Endothelial cell of umbilical vein (primary cell): Measurements from ENCODE around the gene SH3BGRL. TPM values are rescaled to one million over a fixed set of nuclear protein-coding genes. Genes with fewer than 3 reads are reported as not detected.

Source experiments
- BruUV-seq: library from RNA; stranded (reverse); fragments of 400-500 nt; replicated peaks from 2 replicates; lab custom pipeline; 2021; lab: Mats Ljungman, UMichigan
- CTCF ChIA-PET: fragments of 300-600, 350-600 bp; sonication (Branson Sonifier 250); formaldehyde crosslinking; loops from one replicate; lab custom pipeline; 2021; ENCODE audit warnings: antibody characterized with exemption, inconsistent platforms; lab: Charles Lee
- POLR2A ChIA-PET: fragments of 300-600, 350-600 bp; sonication (Branson Sonifier 250); formaldehyde crosslinking; loops from one replicate; lab custom pipeline; 2021; ENCODE audit warnings: antibody characterized with exemption, inconsistent platforms; lab: Charles Lee
- DNase-seq: peaks from one replicate; pipeline ENCODE4 v3.0.0-alpha.2; 2011; ENCODE audit warnings: low read depth, low spot score
- FAIRE-seq: peaks from 2 replicates; lab custom pipeline; 2011; peaks lifted over from hg19 to GRCh38; lab: Jason Lieb, UNC
- H2AFZ ChIP-seq: 2 replicates; pipeline ENCODE4 v1.6.0; 2012; ENCODE audit warnings: low read depth, low read length, control low read depth, inconsistent platforms
- H3K27ac ChIP-seq: 2 replicates; pipeline ENCODE4 v1.5.1; 2011; ENCODE audit warnings: low read depth, mild to moderate bottlenecking, control low read depth, low read length, moderate library complexity; ENCODE audit not compliant: insufficient read depth
- H3K27me3 ChIP-seq, 2 experiments: 2 replicates each; pipeline versions ENCODE4 v1.6.0 to v1.6.1; 2011; ENCODE audit warnings: low read length in 2 of 2, mixed read lengths in 1 of 2; ENCODE audit not compliant: control insufficient read depth in 2 of 2, insufficient read depth in 2 of 2
- H3K36me3 ChIP-seq, 2 experiments: 2 replicates in 1 of 2; 3 replicates in 1 of 2; pipeline ENCODE4 v1.5.1; 2011; ENCODE audit warnings: low read length in 2 of 2, mild to moderate bottlenecking in 1 of 2, moderate library complexity in 1 of 2; ENCODE audit not compliant: control insufficient read depth in 2 of 2, insufficient read depth in 2 of 2; ENCODE audit errors: extremely low read depth in 1 of 2
- H3K4me1 ChIP-seq: 3 replicates; pipeline ENCODE4 v1.5.1; 2011; ENCODE audit warnings: mild to moderate bottlenecking, low read length; ENCODE audit not compliant: control insufficient read depth, insufficient read depth; ENCODE audit errors: extremely low read depth
- H3K4me2 ChIP-seq: 2 replicates; pipeline ENCODE4 v1.6.1; 2011; ENCODE audit warnings: low read length, control low read depth, mixed read lengths; ENCODE audit not compliant: insufficient read depth
- H3K4me3 ChIP-seq, 3 experiments: fragments of 200-600 bp in 1 of 3; sonication (generic), shearing (Covaris generic) in 1 of 3; replicated peaks in 1 of 3; 2 replicates each; pipeline ENCODE4 v1.5.1; 2011 to 2016; ENCODE audit warnings: control low read depth in 3 of 3, low read length in 3 of 3, mild to moderate bottlenecking in 2 of 3, inconsistent platforms in 1 of 3, low read depth in 1 of 3, moderate library complexity in 1 of 3; ENCODE audit not compliant: insufficient read depth in 1 of 3
- H3K79me2 ChIP-seq: 2 replicates; pipeline ENCODE4 v1.6.0; 2012; ENCODE audit warnings: low read length, inconsistent platforms; ENCODE audit not compliant: control insufficient read depth, insufficient read depth
- H3K9ac ChIP-seq: replicated peaks from 2 replicates; pipeline ENCODE3; 2011; ENCODE audit warnings: low read length, control low read depth; ENCODE audit not compliant: insufficient read depth; ENCODE audit errors: extremely low read depth
- H3K9me1 ChIP-seq: replicated peaks from 3 replicates; pipeline ENCODE4 v1.6.0; 2011; ENCODE audit warnings: mild to moderate bottlenecking, low read length; ENCODE audit not compliant: control insufficient read depth, insufficient read depth; ENCODE audit errors: extremely low read depth
- H3K9me3 ChIP-seq: replicated peaks from 2 replicates; pipeline ENCODE4 v1.5.1; 2012; ENCODE audit warnings: low read length, inconsistent platforms; ENCODE audit not compliant: control insufficient read depth, insufficient read depth
- H4K20me1 ChIP-seq: replicated peaks from 2 replicates; pipeline ENCODE3; 2011; ENCODE audit warnings: mild to moderate bottlenecking, low read length; ENCODE audit not compliant: control insufficient read depth, insufficient read depth; ENCODE audit errors: extremely low read depth
- EZH2 ChIP-seq: IDR thresholded peaks from 2 replicates; pipeline ENCODE4 v1.6.1; 2012; ENCODE audit warnings: borderline replicate concordance, low read depth, mild to moderate bottlenecking, moderate library complexity, low read length, inconsistent platforms; ENCODE audit not compliant: severe bottlenecking
- FOS ChIP-seq: IDR thresholded peaks from 2 replicates; pipeline ENCODE4 v1.6.1; 2011; ENCODE audit warnings: mild to moderate bottlenecking, low read length, moderate library complexity, borderline replicate concordance; ENCODE audit not compliant: insufficient read depth
- GATA2 ChIP-seq: IDR thresholded peaks from 2 replicates; pipeline ENCODE4 v1.7.0; 2011; ENCODE audit warnings: low read depth, mild to moderate bottlenecking, moderate library complexity, mixed read lengths, low read length; ENCODE audit not compliant: insufficient read length, insufficient read depth
- JUN ChIP-seq: IDR thresholded peaks from 2 replicates; pipeline ENCODE4 v1.6.1; 2011; ENCODE audit warnings: borderline replicate concordance, low read depth; ENCODE audit not compliant: insufficient read length, insufficient read depth
- MAX ChIP-seq: IDR thresholded peaks from 2 replicates; pipeline ENCODE4 v1.6.1; 2011; ENCODE audit not compliant: insufficient read depth, insufficient read length
- MYC ChIP-seq: IDR thresholded peaks from one replicate; pipeline ENCODE4 v1.6.1; 2011; ENCODE audit warnings: mild to moderate bottlenecking, low read depth, low read length
- POLR2A ChIP-seq: IDR thresholded peaks from 2 replicates; pipeline ENCODE4 v1.6.1; 2012; ENCODE audit warnings: low read depth, mild to moderate bottlenecking, control low read depth, low read length
- POLR2AphosphoS5 ChIP-seq: IDR thresholded peaks from 2 replicates; pipeline ENCODE4 v1.6.1; 2012; ENCODE audit warnings: low read depth, mild to moderate bottlenecking, control low read depth, low read length, moderate library complexity; ENCODE audit not compliant: insufficient read depth
- dilution Hi-C: fragments of 300-500 bp; cut with MboI; formaldehyde crosslinking; loops from one replicate; pipeline ENCODE4 v1.15.0; 2019; ENCODE audit warnings: low sequenced_read_pairs; ENCODE audit not compliant: extremely low pct_ligation_motif_present
- intact Hi-C: fragments of 100-400 bp; cut with micrococcal nuclease; formaldehyde crosslinking; loops from one replicate; pipeline ENCODE4 v1.10.0; 2022
- polyA plus RNA-seq, 4 experiments: library from polyadenylated mRNA; depleted of rRNA in 3 of 4; stranded (reverse) in 3 of 4; unstranded in 1 of 4; fragments of >200 nt; gene quantifications; 2 replicates each; pipeline versions ENCODE4 v1.2.1 to v1.2.3, GENCODE V29; 2011 to 2012; ENCODE audit warnings: missing spikeins in 1 of 4
- total RNA-seq: library from RNA; stranded (reverse); gene quantifications from 2 replicates; pipeline ENCODE4 v1.2.3, GENCODE V29; 2021
- TF ChIP-seq, protein P1 (sequence below), 2 donors: IDR thresholded peaks; 1 replicate in 1 of 2; 2 replicates in 1 of 2; pipeline ENCODE4 v1.5.1; 2011; ENCODE audit warnings: low read length in 2 of 2, mild to moderate bottlenecking in 2 of 2, moderate library complexity in 2 of 2, control low read depth in 1 of 2, inconsistent platforms in 1 of 2, low read depth in 1 of 2; ENCODE audit not compliant: insufficient read depth in 1 of 2; ENCODE audit errors: extremely low read depth in 1 of 2

SH3BGRL gene
- total and polyA plus RNA-seq, 2 donors (not counting 3 experiments of a cell fraction or from before 2014, with no cell fraction given) = 45.6 to 65.7 TPM

DNA sequence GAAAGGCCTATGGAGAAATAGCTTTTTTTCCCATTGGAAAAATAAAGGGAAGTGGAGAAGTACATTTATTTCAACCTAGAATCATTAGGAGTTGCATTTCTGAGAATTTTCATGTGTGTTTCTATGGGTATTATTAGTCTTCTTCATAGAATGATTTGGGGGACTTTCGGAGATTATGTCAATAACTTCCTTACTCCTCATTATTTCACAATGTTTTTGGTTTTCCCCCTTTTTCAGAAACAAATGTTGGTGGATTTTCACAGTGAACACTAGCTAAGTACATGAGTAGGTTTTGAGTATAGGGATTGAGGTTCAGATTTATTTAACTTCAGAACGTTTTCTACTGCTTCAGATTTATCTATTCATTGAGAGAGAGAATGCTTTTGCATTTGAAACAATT lies 54.0 kb downstream of the SH3BGRL start:
- no peaks in the 10 kb centered on the region for H3K36me3 ChIP-seq
- H4K20me1 ChIP-seq = no peaks in the 10 kb centered on the region
- no peaks in the 10 kb centered on the region for H3K79me2 ChIP-seq
- no peak overlapping the region for H2AFZ ChIP-seq
- H3K27me3 ChIP-seq = no peaks in the 10 kb centered on the region
- no peak overlapping the region for H3K4me3 ChIP-seq
- no peak for DNase-seq
- H3K4me2 ChIP-seq = no peak overlapping the region
- no peak for FAIRE-seq
- no peaks in the 10 kb centered on the region for H3K4me1 ChIP-seq
- H3K9me3 ChIP-seq = no peaks in the 10 kb centered on the region
- intact Hi-C loops = no loop called here
- no TSS peak for BruUV-seq
- no peaks in the 10 kb centered on the region for H3K9me1 ChIP-seq
- dilution Hi-C loops = no loop called here
- H3K9ac ChIP-seq = no peak overlapping the region
- no peak for TF ChIP-seq GATA2
- no peak for TF ChIP-seq EZH2
- ChIA-PET POLR2A (no interaction called here), CTCF (no interaction called here)
- H3K27ac ChIP-seq = no peak overlapping the region

DNA sequence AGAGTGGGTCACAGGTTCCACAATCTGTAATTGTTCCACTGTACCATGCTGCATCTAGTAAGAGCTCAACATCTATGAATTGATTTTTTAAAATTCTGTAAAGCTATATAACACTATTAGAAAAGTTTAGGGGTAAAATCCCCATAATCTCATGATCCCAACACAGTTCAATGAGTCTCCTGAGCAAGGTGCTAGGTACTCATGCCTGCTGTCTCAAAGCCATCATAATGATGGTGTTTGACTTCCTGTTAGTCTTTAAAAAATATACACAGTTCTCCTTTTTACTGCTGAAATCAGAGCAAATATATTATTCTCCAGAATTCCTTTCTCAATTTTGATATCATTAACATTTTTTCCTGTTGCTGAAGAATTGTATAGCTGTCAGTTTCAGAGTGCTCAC lies 55.9 kb downstream of the SH3BGRL start:
- Histone ChIP-seq H3K9ac (no peak overlapping the region), H3K27me3 (no peaks in the 10 kb centered on the region), H3K9me3 (no peaks in the 10 kb centered on the region), H4K20me1 (no peaks in the 10 kb centered on the region), H3K4me2 (no peak overlapping the region), H3K9me1 (no peaks in the 10 kb centered on the region), H2AFZ (no peak overlapping the region), H3K27ac (no peak overlapping the region), H3K79me2 (no peaks in the 10 kb centered on the region), H3K4me3 (no peak overlapping the region), H3K36me3 (no peaks in the 10 kb centered on the region), H3K4me1 (no peaks in the 10 kb centered on the region)
- DNase-seq (no peak), FAIRE-seq (no peak)
- TF ChIP-seq MYC (no peak), GATA2 (no peak), FOS (no peak), POLR2A (no peak), MAX (no peak), JUN (no peak), EZH2 (no peak), POLR2AphosphoS5 (no peak)
- TF ChIP-seq, protein P1, sequence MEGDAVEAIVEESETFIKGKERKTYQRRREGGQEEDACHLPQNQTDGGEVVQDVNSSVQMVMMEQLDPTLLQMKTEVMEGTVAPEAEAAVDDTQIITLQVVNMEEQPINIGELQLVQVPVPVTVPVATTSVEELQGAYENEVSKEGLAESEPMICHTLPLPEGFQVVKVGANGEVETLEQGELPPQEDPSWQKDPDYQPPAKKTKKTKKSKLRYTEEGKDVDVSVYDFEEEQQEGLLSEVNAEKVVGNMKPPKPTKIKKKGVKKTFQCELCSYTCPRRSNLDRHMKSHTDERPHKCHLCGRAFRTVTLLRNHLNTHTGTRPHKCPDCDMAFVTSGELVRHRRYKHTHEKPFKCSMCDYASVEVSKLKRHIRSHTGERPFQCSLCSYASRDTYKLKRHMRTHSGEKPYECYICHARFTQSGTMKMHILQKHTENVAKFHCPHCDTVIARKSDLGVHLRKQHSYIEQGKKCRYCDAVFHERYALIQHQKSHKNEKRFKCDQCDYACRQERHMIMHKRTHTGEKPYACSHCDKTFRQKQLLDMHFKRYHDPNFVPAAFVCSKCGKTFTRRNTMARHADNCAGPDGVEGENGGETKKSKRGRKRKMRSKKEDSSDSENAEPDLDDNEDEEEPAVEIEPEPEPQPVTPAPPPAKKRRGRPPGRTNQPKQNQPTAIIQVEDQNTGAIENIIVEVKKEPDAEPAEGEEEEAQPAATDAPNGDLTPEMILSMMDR (IDR thresholded peaks at IDR 0.05; ENCODE audit: extremely low read depth in 1 of 2, insufficient read depth in 1 of 2, low read depth in 1 of 2, low read length in 2 of 2) = no peak
- intact Hi-C loops = no loop called here
- no TSS peak for BruUV-seq
- POLR2A ChIA-PET = no interaction called here
- CTCF ChIA-PET = no interaction called here
- dilution Hi-C loops = no loop called here
